Measurements from ENCODE around the gene COL1A2. TPM values are rescaled to one million over a fixed set of nuclear protein-coding genes. Genes with fewer than 3 reads are reported as not detected.

The COL1A2 gene
- total and polyA plus RNA-seq, 2 of the 4 experiments (the other 2 are of a cell fraction): 1,211 to 4,454 TPM

- peak overlapping the region; percentile 73 to 85 for H4K8ac ChIP-seq (ENCODE audit: low read depth in 2 of 2, low read length in 2 of 2)
- BruUV-seq (replicated peaks): no TSS peak
- POLR2A ChIA-PET (ENCODE audit: unreplicated experiment): interaction anchor here (0.6 to 1.3 kb wide), 4 partner anchors 27 to 52 kb away, joined by 3 to 5 read pairs (median 4); no protein-coding TSS in a partner anchor
- whole genome bisulfite sequencing, 2 experiments (ENCODE audit: extremely low coverage in 2 of 2, insufficient read length in 1 of 2): no CpG with 5 or more reads among the region's 3 CpGs
- no peaks in the 10 kb centered on the region for H3K9me3 ChIP-seq (ENCODE audit: control insufficient read depth, insufficient read depth, low read length)
- no peaks in the 10 kb centered on the region for H3K27me3 ChIP-seq (ENCODE audit: control insufficient read depth, insufficient read depth, low read length)
- in situ Hi-C loops (cut with MboI; ENCODE audit: low sequenced_read_pairs) (no loop called here), dilution Hi-C loops (cut with HindIII; ENCODE audit: low sequenced_read_pairs, unreplicated experiment) (no loop called here), intact Hi-C loops (cut with micrococcal nuclease) (loop anchor here (1.0 to 5.0 kb wide), 3 partner anchors 27 to 51 kb away; partner anchors contain the start of gene COL1A2)
- H4K91ac ChIP-seq (ENCODE audit: insufficient read depth, low read depth, low read length): peak overlapping the region; percentile 78
- H2AK5ac ChIP-seq (ENCODE audit: low read depth, low read length): no peak overlapping the region
- H3K23ac ChIP-seq (ENCODE audit: low read depth, low read length): peak overlapping the region; percentile 31; the same call in 1 of the 2 replicates
- H3K9ac ChIP-seq (ENCODE audit: low read depth, low read length): peak overlapping the region; percentile 55; the same call in 1 of the 2 replicates
- peaks cover 11% of the 10 kb centered on the region for H3K9me1 ChIP-seq (ENCODE audit: insufficient read depth, low read length)
- ATAC-seq (ENCODE audit: low read depth): peak; percentile 88
- H3K18ac ChIP-seq (ENCODE audit: low read depth, low read length): peak overlapping the region; percentile 53; the same call in 1 of the 2 replicates
- H3K4ac ChIP-seq (ENCODE audit: low read depth, low read length): peak overlapping the region; percentile 67; the same call in 1 of the 2 replicates
- peak overlapping the region; percentile 83 for H3K4me2 ChIP-seq (ENCODE audit: low read depth, low read length)
- H3K27ac ChIP-seq (ENCODE audit: insufficient read depth, low read length): peak overlapping the region; percentile 71
- H2AK9ac ChIP-seq (replicated peaks; ENCODE audit: low read depth, low read length, poor library complexity): no peak overlapping the region
- CTCF ChIA-PET: interaction anchor here (1.3 kb wide), 1 partner anchor 59 kb away, joined by 3 read pairs; no protein-coding TSS in a partner anchor
- peak overlapping the region; percentile 91 for H2BK5ac ChIP-seq (ENCODE audit: low read depth, low read length, poor library complexity, severe bottlenecking)
- H2BK15ac ChIP-seq (ENCODE audit: low read depth, low read length): peak overlapping the region; percentile 99; the same call in 2 of the 3 replicates
- H3K14ac ChIP-seq (replicated peaks; ENCODE audit: low read depth, low read length): peak overlapping the region; percentile 26; the same call in 1 of the 2 replicates
- H3K36me3 ChIP-seq (ENCODE audit: control insufficient read depth, insufficient read depth, low read length): no peaks in the 10 kb centered on the region
- H2BK20ac ChIP-seq (ENCODE audit: low read depth, low read length): peak overlapping the region; percentile 48; the same call in 1 of the 2 replicates
- TF ChIP-seq CTCF (conservative IDR thresholded peaks at IDR 0.05; ENCODE audit: low read depth, low read length): no peak
- TF ChIP-seq CEBPB (IDR thresholded peaks at IDR 0.05; ENCODE audit: low read depth, low read length): peak; percentile 60
- 0 out of 2 replicates have a peak, but pooled peaks have one; percentile 1 for TF ChIP-seq MAFK (IDR thresholded peaks at IDR 0.05; ENCODE audit: low read depth, low read length)
- H3K4me1 ChIP-seq (ENCODE audit: control insufficient read depth, insufficient read depth, low read length): peaks cover 16% of the 10 kb centered on the region
- DNase-seq: peak; percentile 95
- H3K4me3 ChIP-seq (ENCODE audit: insufficient read depth, low read depth, low read length): peak overlapping the region; percentile 1; the same call in 1 of the 2 replicates
- no peak overlapping the region for H2AFZ ChIP-seq (replicated peaks; ENCODE audit: low read length, poor library complexity)
- peaks cover 7 to 18% of the 10 kb centered on the region in 2 experiments; a peak in 3 of 4 replicates for H3K79me1 ChIP-seq (ENCODE audit: low read depth in 1 of 2, low read length in 2 of 2)
- H3K56ac ChIP-seq (ENCODE audit: extremely low read depth, insufficient read depth, low read length): peak overlapping the region; percentile 89; the same call in 1 of the 2 replicates
- peak overlapping the region; percentile 99 for H2BK120ac ChIP-seq (ENCODE audit: low read depth, low read length)
- no peaks in the 10 kb centered on the region for H4K20me1 ChIP-seq (ENCODE audit: insufficient read depth, low read length)
- no peak overlapping the region; the same call in 1 of the 2 replicates for H4K5ac ChIP-seq (ENCODE audit: low read depth, low read length)
Measured at GRCh38 chr7:94348142-94348541, 46.6 kb upstream of the COL1A2 start.
